Spleen (tissue), 11 donors: Measurements from ENCODE around the gene CEP170B. TPM values are rescaled to one million over a fixed set of nuclear protein-coding genes. Genes with fewer than 3 reads are reported as not detected.
"Not testable (repeated sequence)": the region's sequence is repeated elsewhere in the genome, so short reads cannot be mapped to it uniquely, and the experiment has no call there.

Experiments used
- DNase-seq: peaks from one replicate; pipeline ENCODE4 v3.0.0-alpha.2; 2020
- H3K27ac ChIP-seq, 8 donors: fragments of 200-600 bp; sonication (generic) in 7 of 8; 1 replicate in 4 of 8; 2 replicates in 4 of 8; pipeline versions ENCODE4 v1.5.0 to v1.8.0; 2016 to 2021; ENCODE audit warnings: inconsistent platforms in 4 of 8, mild to moderate bottlenecking in 4 of 8, moderate library complexity in 1 of 8
- H3K27me3 ChIP-seq, 7 donors: fragments of 200-600 bp; sonication (generic) in 6 of 7; replicated peaks in 1 of 7; 1 replicate in 4 of 7; 2 replicates in 3 of 7; pipeline versions ENCODE4 v1.5.0 to v1.8.0; 2016 to 2021; ENCODE audit warnings: inconsistent platforms in 3 of 7, mild to moderate bottlenecking in 1 of 7
- H3K36me3 ChIP-seq, 6 donors: fragments of 200-600 bp; sonication (generic) in 5 of 6; 1 replicate in 4 of 6; 2 replicates in 2 of 6; pipeline versions ENCODE4 v1.5.0 to v1.8.0; 2016 to 2021; ENCODE audit warnings: inconsistent platforms in 2 of 6
- H3K4me1 ChIP-seq, 6 donors: fragments of 200-600 bp; sonication (generic) in 5 of 6; 1 replicate in 3 of 6; 2 replicates in 3 of 6; pipeline versions ENCODE4 v1.5.0 to v1.8.0; 2016 to 2021; ENCODE audit warnings: inconsistent platforms in 3 of 6
- H3K4me3 ChIP-seq, 8 donors: fragments of 200-600 bp; sonication (generic) in 7 of 8; 1 replicate in 4 of 8; 2 replicates in 4 of 8; pipeline versions ENCODE4 v1.5.0 to v1.8.0; 2016 to 2021; ENCODE audit warnings: inconsistent platforms in 4 of 8, mild to moderate bottlenecking in 4 of 8, moderate library complexity in 2 of 8
- H3K9me3 ChIP-seq, 8 donors: fragments of 200-600 bp; sonication (generic) in 7 of 8; 1 replicate in 4 of 8; 2 replicates in 4 of 8; pipeline versions ENCODE4 v1.5.0 to v1.8.0; 2016 to 2021; ENCODE audit warnings: inconsistent platforms in 4 of 8
- POLR2A ChIP-seq, 3 donors: fragments of 450-650 bp; IDR thresholded peaks; one replicate each; pipeline ENCODE4 v1.5.1; 2017; ENCODE audit warnings: antibody characterized with exemption in 3 of 3, mild to moderate bottlenecking in 1 of 3
- POLR2AphosphoS5 ChIP-seq, 3 donors: sonication (generic); formaldehyde crosslinking; IDR thresholded peaks; one replicate each; pipeline ENCODE4 v1.5.1; 2017; ENCODE audit warnings: antibody characterized with exemption in 3 of 3
- WGBS, 5 donors: extraction: QIAGEN DNeasy Blood & Tissue Kit in 3 of 5; methylation state at CpG; one replicate each; pipeline versions ENCODE4 v1.1.5 to v1.1.7; 2013 to 2018; 5-methylcytosine and 5-hydroxymethylcytosine counted together
- intact Hi-C: fragments of 100-400 bp; cut with DNase I; formaldehyde crosslinking; loops from one replicate; pipeline ENCODE4 v1.15.0; 2023; ENCODE audit warnings: low total_unique reads
- polyA plus RNA-seq, 3 donors: library from polyadenylated mRNA; stranded (reverse); fragments of 200-250 nt; gene quantifications; one replicate each; pipeline ENCODE4 v1.2.1, GENCODE V29; 2013
- total RNA-seq, 7 donors: library from RNA; depleted of rRNA in 3 of 7; stranded (reverse); fragments of >200 nt in 3 of 7; fragmentation: NEBNext Ultra II Directional in 4 of 7; extraction: Animal tissue kit (Norgen Biotek cat#: 25700) in 4 of 7; gene quantifications; one replicate each; pipeline versions ENCODE4 v1.1.0 to v1.2.1, GENCODE V29; 2016 to 2021
- TF ChIP-seq, protein P1 (sequence below), 11 experiments: fragments of 200-600 bp in 7 of 11; fragments of 450-650 bp in 4 of 11; sonication (generic) in 4 of 11; IDR thresholded peaks in 8 of 11; conservative IDR thresholded peaks in 3 of 11; 1 replicate in 7 of 11; 2 replicates in 4 of 11; pipeline versions ENCODE4 v1.4.0 to v1.8.0; 2016 to 2021; ENCODE audit warnings: antibody characterized with exemption in 11 of 11, inconsistent platforms in 4 of 11, mild to moderate bottlenecking in 1 of 11
- donor health status: healthy with polysubstance abuse.
- donor health status: DM: no; HTN: no; CAD: no; lungs with moderate emphysema.
- donor health status: DM: no; HTN: no; CAD: no.
- donor health status: Bipolar disorder and iron deficiency.
- donor health status: healthy.
- donor health status: DM: no; HTN: no; CAD: no.
- donor health status: DM: yes; HTN: yes; CAD: no.

The CEP170B gene
- total and polyA plus RNA-seq, 10 donors: 0.58 to 12.6 (median 5.7) TPM

DNA sequence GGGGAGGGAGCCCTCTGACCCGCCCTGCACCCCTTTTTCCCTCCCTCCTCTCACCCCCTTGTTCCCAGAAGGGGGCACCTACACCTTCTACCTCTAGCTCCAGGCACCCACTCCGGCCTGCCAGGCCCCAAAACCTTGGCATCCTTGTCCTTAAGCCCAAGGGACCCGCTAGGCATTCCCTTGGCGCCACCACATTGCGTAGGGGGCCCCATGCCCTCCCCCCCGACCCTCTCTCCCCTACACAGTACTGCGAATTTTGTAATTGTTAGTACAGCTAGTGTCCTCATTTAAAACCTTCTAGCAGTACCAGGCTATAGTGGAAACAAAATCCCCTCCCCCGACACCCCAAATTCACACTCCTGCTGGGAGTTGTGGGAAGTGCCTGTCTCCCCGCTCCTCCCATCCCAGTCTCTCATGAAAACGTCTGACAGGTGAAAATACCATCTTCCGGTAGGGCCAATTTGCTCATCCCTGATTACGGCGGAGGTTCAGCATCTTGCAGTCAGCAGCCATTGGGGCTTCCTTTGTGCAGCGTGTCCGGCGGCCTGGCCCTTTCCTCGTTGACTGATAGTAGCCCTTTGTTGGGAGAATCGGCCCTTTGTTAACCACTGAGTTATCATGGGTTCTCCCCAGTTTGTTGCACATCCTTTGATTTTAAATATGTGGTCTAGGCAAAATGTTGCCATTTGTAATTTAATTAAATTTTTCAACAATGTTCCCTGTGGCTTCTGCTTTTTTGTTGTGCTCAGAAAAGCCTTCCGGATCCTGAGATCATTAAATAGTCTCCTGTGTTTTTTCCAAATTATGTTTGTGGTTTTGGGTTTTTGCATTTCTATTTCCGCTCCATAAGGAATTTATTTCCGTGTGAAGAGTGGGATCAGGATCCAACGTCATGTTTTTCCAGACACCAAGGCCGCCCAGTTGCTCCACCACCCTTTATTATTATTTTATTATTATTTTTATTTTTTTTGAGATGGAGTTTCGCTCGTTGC lies 7.9 kb upstream of the CEP170B start:
- peak; percentile 41 for DNase-seq
- Histone ChIP-seq H3K27me3 (peaks cover 0 to 19% (median 2%) of the 10 kb centered on the region in 7 donors), H3K4me3 (no peak overlapping the region), H3K36me3 (no peaks in the 10 kb centered on the region), H3K27ac (no peak overlapping the region), H3K9me3 (no peaks in the 10 kb centered on the region), H3K4me1 (no peaks in the 10 kb centered on the region)
- intact Hi-C loops: no loop called here
- no peak for TF ChIP-seq POLR2AphosphoS5 (IDR thresholded peaks at IDR 0.05)
- no peak for TF ChIP-seq POLR2A (IDR thresholded peaks at IDR 0.05)
- TF ChIP-seq, protein P1, sequence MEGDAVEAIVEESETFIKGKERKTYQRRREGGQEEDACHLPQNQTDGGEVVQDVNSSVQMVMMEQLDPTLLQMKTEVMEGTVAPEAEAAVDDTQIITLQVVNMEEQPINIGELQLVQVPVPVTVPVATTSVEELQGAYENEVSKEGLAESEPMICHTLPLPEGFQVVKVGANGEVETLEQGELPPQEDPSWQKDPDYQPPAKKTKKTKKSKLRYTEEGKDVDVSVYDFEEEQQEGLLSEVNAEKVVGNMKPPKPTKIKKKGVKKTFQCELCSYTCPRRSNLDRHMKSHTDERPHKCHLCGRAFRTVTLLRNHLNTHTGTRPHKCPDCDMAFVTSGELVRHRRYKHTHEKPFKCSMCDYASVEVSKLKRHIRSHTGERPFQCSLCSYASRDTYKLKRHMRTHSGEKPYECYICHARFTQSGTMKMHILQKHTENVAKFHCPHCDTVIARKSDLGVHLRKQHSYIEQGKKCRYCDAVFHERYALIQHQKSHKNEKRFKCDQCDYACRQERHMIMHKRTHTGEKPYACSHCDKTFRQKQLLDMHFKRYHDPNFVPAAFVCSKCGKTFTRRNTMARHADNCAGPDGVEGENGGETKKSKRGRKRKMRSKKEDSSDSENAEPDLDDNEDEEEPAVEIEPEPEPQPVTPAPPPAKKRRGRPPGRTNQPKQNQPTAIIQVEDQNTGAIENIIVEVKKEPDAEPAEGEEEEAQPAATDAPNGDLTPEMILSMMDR (IDR thresholded peaks at IDR 0.05 in 8 of 11, conservative IDR thresholded peaks at IDR 0.05 in 3 of 11): no peak
- 69 to 77% (median 72%) methylated on average over 25 of the region's 25 CpGs for WGBS, 5 donors

DNA sequence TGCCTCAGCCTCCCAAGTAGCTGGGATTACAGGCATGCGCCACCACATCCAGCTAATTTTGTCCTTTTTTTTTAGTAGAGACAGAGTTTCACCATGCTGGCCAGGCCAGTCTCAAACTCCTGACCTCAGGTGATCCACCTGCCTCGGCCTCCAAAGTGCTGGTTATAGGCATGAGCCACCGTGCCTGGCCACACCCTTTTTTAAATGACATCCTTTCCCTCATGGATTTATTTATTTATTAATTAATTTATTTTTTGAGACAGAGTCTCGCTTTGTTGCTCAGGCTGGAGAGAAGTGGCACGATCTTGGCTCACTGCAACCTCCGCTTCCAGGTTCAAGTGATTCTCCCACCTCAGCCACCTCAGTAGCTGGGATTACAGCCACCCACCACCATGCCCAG lies 7.1 kb upstream of the CEP170B start:
- DNase-seq: peak; percentile 14
- H3K36me3 ChIP-seq, H3K4me3 ChIP-seq, intact Hi-C loops, H3K27ac ChIP-seq, H3K4me1 ChIP-seq, H3K9me3 ChIP-seq: not testable (repeated sequence)
- 91 to 96% (median 92%) methylated on average over 6 of the region's 6 CpGs for WGBS, 5 donors
- H3K27me3 ChIP-seq: peaks cover 0 to 16% (median 0%) of the 10 kb centered on the region in 7 donors

DNA sequence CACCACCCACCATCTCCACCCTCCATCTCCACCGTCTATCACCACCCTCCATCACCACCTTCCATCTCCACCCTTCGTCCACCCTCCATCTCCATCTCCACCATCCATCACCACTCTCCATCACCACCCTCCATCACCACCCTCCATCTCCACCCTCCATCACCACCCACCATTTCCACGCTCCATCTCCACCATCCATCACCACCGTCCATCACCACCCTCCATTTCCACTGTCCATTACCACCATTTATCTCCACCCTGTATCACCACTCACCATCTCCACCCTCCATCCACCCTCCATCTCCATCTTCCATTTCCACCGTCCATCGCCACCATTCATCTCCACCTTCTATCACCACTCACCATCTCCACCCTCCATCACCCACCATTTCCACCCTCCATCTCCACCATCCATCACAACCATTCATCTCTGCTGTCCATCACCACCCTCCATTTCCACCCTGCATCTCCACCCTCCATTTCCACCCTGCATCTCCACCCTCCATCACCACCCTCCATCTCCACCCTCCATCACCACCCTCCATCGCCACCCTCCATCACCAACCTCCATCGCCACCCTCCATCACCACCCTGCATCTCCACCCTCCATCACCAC lies 6.1 kb upstream of the CEP170B start:
- H3K4me3 ChIP-seq: no peak overlapping the region
- no peaks in the 10 kb centered on the region for H3K9me3 ChIP-seq
- intact Hi-C loops: no loop called here
- no peak for TF ChIP-seq POLR2A (IDR thresholded peaks at IDR 0.05)
- TF ChIP-seq POLR2AphosphoS5 (IDR thresholded peaks at IDR 0.05): no peak
- TF ChIP-seq, protein P1 (IDR thresholded peaks at IDR 0.05 in 8 of 11, conservative IDR thresholded peaks at IDR 0.05 in 3 of 11): no peak
- no peak overlapping the region for H3K27ac ChIP-seq
- H3K27me3 ChIP-seq: peaks cover 0 to 16% (median 6%) of the 10 kb centered on the region in 7 donors
- H3K4me1 ChIP-seq: peaks cover 0 to 1% (median 0%) of the 10 kb centered on the region in 6 donors
- WGBS, 5 donors: 74 to 81% (median 80%) methylated on average over 8 of the region's 8 CpGs
- H3K36me3 ChIP-seq: no peaks in the 10 kb centered on the region
- peak; percentile 5 for DNase-seq

DNA sequence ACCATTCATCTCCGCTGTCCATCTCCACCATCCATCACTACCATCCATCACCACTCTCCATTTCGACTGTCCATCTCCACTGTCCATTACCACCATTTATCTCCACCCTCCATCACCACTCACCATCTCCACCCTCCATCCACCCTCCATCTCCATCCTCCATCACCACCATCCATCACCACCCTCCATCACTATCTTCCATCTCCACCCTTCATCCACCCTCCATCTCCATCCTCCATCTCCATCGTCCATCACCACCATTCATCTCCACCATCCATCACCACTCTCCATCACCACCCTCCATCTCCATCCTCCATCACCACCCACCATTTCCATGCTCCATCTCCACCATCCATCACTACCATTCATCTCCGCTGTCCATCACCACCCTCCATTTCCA lies 5.2 kb upstream of the CEP170B start:
- peak; percentile 6 for DNase-seq
- WGBS, 5 donors: 94 to 98% (median 97%) methylated on average over 4 of the region's 4 CpGs
- TF ChIP-seq, protein P1 (IDR thresholded peaks at IDR 0.05 in 8 of 11, conservative IDR thresholded peaks at IDR 0.05 in 3 of 11): no peak
- no peak for TF ChIP-seq POLR2AphosphoS5 (IDR thresholded peaks at IDR 0.05)

More for the DNA sequence above, 5.2 kb upstream of the CEP170B start:
- intact Hi-C loops: no loop called here
- Histone ChIP-seq H3K27me3 (peaks cover 0 to 24% (median 15%) of the 10 kb centered on the region in 7 donors), H3K36me3 (no peaks in the 10 kb centered on the region), H3K27ac (no peak overlapping the region), H3K4me3 (no peak overlapping the region), H3K9me3 (no peaks in the 10 kb centered on the region), H3K4me1 (peaks cover 3 to 11% (median 9%) of the 10 kb centered on the region in 6 donors)
